GM10248 (cell line): Measurements from ENCODE around the gene TRIM24.
A peak's percentile ranks its signal among the peaks of the same experiment; 100 is the strongest.

Experiments
- CTCF ChIA-PET: fragments of 300-600 bp; sonication (Branson Sonifier 250); formaldehyde crosslinking; extraction: SDS; loops from one replicate; lab custom pipeline; 2021; ENCODE audit warnings: antibody characterized with exemption; lab: Yijun Ruan, JAX
- POLR2A ChIA-PET: fragments of 350-650 bp; sonication (Branson Sonifier 250); formaldehyde crosslinking; extraction: SDS; loops from one replicate; lab custom pipeline; 2020; ENCODE audit warnings: antibody characterized with exemption; lab: Yijun Ruan, JAX
- DNase-seq: peaks from one replicate; pipeline ENCODE4 v3.0.0; 2012; ENCODE audit errors: extremely low spot score
- CTCF ChIP-seq: IDR thresholded peaks from 2 replicates; pipeline ENCODE4 v1.5.1; 2012; ENCODE audit warnings: mild to moderate bottlenecking, low read depth; ENCODE audit errors: extremely low read depth, missing control alignments, control extremely low read depth

The TRIM24 gene

GRCh38 chr7:138538518-138538917 is 78.5 kb downstream of the TRIM24 start:
- DNase-seq: peak; percentile 18
- ChIA-PET POLR2A (no interaction called here), CTCF (no interaction called here)
- TF ChIP-seq CTCF: no peak

- ChIA-PET CTCF (no interaction called here), POLR2A (no interaction called here)
- DNase-seq: no peak
- no peak for TF ChIP-seq CTCF
Observed at GRCh38 chr7:138538997-138539644, 79.1 kb downstream of the TRIM24 start.

- POLR2A ChIA-PET: no interaction called here
- peak; percentile 9 for DNase-seq
- no peak for TF ChIP-seq CTCF
Observed at GRCh38 chr7:138542183-138542582, 82.1 kb downstream of the TRIM24 start.

GRCh38 chr7:138543739-138544138 is 83.7 kb downstream of the TRIM24 start:
- no peak for TF ChIP-seq CTCF
- POLR2A ChIA-PET: no interaction called here
- CTCF ChIA-PET: no interaction called here
- no peak for DNase-seq

More at GRCh38 chr7:138542183-138542582, 82.1 kb downstream of the TRIM24 start:
- CTCF ChIA-PET: interaction anchor here (0.7 to 1.0 kb wide), 2 partner anchors 9 to 16 kb away, joined by 3 read pairs; no protein-coding TSS in a partner anchor

GRCh38 chr7:138545123-138545522 is 85.1 kb downstream of the TRIM24 start:
- POLR2A ChIA-PET: no interaction called here
- no peak for DNase-seq
- TF ChIP-seq CTCF: no peak
- CTCF ChIA-PET: no interaction called here

- ChIA-PET CTCF (no interaction called here), POLR2A (no interaction called here)
- DNase-seq: no peak
- TF ChIP-seq CTCF: no peak
Observed at GRCh38 chr7:138546064-138546619, 86.1 kb downstream of the TRIM24 start.
